ELF-1 (cell line): ENCODE results near the gene EVI5.
"Not testable (repeated sequence)": the region's sequence is repeated elsewhere in the genome, so short reads cannot be mapped to it uniquely, and the experiment has no call there.

Experiments used
- DNase-seq: peaks from one replicate; pipeline ENCODE4 v3.0.0-alpha.2; 2016; ENCODE audit warnings: low read depth, low spot score

EVI5 gene

DNA sequence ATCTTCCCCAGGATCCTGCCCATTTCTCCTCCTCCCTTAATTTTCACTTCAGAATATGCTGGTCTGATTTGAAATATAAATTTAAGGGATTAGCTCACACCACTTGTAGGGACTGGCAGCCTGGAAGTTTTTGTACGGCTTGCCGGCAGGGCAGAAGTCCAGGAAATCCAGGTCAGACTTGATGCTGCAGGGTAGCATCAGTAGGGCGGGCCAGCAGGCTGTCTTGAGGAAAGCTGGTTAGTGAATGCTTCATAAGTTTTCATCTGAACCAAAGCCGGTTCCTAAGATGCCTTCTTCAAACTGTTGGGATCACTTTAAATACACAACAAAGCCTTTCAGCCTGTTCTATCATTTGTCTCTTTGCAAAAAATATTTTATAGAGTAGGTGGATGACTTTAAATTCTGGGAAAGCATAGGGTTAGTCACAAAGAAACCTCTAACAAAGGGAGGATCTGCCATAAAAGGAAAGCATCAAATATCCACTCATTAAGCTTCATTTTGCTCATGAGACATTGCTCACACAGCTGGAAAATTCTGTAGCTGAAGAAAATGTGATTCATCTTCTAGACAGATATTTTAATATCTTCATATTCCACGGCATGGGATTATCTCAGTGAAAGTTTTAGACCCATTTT is 207.5 kb downstream of the EVI5 start:
- DNase-seq = no peak

GRCh38 chr1:92575123-92575522 is 209.8 kb downstream of the EVI5 start:
- DNase-seq = no peak

DNA sequence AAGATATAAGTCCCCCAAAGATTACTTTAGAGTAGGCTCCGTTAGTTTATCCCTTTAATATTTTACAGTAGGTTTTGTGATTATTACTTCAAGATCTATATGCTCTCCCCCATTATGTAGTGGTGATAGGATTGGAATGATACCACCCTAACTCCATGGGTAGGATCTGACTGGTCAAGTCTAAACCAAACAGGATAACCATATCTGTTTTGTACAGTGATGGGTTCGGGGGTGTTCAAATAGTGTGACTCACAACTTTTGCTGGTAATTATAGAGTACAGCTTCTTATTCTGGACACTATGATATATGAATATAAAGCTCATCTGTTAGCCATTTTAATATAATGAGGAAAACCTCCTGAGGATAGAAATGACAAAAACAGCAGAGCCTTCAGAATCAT is 212.4 kb downstream of the EVI5 start:
- no peak for DNase-seq

- no peak for DNase-seq
Observed at GRCh38 chr1:92571578-92571977, 213.3 kb downstream of the EVI5 start.

DNA sequence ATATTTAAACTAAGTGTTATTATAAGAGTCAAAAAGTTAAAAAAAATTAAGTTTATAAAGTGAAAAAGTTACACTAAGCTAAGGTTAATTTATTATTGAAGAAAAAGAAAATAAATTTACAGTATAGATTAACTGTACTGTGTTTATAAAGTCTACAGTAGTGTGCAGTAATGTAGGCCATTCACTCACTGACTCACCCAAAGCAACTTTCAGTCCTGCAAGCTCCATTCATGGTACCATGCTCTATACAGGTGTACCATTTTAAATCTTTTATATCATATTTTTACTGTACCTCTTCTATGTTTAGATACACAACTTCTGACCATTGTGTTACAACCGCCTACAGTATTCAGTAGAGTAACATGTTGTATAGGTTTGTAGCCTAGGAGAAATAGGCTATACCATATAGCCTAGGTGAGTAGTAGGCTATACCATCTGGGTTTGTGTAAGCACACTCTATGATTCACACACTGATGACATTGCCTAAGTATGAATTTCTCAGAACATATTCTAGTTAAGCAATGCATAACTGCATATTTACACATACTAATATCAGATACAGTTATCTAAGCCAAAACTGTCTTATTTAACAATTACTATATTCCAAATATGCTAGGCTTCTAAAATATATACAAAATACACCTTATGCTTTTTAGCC is 217.6 kb downstream of the EVI5 start:
- DNase-seq = no peak

- DNase-seq = no peak
Observed at GRCh38 chr1:92563457-92564216, 221.3 kb downstream of the EVI5 start.

DNA sequence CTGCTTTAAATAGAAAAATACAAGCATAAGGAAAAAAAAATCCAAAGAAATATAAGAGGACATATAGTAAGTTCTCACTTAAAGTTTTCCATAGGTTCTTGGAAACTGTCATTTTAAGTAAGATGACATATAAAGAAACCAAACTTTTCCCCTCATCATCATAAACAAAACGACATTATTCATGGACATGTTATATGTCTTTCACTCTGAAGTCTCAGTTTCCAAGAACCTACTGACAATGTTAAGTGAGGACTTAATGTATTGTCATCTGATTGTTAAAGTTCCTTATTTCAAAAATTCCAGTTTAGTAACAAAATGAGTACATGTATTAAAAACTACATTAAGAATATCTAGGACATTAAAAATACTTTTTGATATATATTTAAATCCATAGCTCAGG is 228.6 kb downstream of the EVI5 start:
- no peak for DNase-seq

DNA sequence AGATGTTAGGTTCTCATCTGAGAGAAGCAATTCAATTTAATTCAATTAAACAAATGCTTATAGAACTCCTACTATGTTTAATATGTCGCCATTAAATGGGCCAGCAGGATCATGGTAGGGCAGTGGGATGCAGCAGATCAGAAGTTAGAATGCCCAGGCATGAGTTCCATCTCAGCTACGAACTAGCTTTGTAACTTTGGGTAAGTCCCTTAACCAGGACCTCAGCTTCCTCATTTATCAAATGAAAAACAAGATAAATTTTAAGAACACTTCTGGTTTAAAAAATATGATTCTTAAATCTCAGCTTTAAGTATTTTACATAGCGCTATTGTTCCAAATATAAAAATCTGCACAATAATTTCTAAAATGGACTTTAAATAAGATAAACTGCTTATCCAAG is 230.7 kb downstream of the EVI5 start:
- DNase-seq = no peak

- DNase-seq = no peak
Observed at GRCh38 chr1:92551916-92552315, 233.0 kb downstream of the EVI5 start.

DNA sequence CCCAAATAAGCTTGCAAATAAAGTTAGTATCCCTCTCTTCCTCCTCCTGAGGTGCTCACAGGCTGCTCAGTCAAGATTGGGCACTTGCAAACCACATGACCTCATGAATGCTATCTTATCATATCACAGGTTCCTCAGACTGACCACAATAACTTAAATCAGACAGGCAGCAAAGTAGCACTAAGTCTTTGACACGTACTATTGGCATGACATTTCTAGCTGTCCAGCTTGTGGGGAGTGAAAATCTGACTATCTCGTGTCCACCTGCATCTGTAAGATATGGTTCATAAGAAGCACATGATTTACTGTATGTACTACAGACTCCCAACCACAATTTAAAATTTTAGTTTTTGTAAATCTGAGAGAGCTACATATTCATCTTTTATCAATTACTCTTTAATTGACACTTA is 240.1 kb downstream of the EVI5 start:
- DNase-seq = no peak

DNA sequence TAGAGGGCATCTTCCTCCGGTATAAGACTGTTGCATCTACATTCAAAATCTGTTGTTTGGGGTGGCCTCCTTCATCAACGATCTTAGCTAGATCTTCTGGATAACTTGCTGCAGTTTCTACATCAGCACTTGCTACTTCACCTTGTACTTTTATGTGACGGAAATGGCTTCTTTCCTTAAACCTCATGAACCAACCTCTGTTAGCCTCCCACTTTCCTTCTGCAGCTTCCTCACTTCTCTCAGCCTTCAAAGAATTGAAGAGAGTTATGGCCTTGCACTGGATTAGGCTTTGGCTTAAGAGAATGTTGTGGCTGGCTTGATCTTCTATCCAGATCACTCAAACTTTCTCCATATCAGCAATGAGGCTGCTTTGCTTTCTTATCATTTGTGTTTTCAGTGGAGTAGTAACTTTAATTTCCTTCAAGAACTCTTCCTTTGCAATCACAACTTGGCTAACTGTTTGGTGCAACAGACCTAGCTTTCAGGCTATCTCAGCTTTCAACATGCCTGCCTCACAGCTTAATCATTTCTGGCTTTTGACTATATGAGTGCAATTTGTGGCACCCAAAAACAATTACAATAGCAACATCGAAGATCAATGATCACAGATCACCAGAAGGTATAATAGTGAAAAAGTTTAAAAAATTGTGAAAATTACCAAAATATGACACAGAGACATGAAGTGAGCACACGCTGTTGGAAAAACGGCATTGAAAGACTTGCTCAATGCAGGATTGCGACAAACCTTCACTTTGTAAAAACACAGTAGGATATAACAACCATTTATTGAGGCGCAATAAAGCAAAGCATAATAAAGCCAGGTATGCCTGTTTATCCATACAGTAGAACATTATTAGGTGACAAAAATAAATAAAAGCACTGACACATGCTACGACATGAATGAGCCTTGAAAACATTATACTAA is 241.5 kb downstream of the EVI5 start:
- DNase-seq = no peak

GRCh38 chr1:92538413-92539061 is 246.4 kb downstream of the EVI5 start:
- no peak for DNase-seq

- no peak for DNase-seq
Observed at GRCh38 chr1:92538048-92538412, 246.9 kb downstream of the EVI5 start.

DNA sequence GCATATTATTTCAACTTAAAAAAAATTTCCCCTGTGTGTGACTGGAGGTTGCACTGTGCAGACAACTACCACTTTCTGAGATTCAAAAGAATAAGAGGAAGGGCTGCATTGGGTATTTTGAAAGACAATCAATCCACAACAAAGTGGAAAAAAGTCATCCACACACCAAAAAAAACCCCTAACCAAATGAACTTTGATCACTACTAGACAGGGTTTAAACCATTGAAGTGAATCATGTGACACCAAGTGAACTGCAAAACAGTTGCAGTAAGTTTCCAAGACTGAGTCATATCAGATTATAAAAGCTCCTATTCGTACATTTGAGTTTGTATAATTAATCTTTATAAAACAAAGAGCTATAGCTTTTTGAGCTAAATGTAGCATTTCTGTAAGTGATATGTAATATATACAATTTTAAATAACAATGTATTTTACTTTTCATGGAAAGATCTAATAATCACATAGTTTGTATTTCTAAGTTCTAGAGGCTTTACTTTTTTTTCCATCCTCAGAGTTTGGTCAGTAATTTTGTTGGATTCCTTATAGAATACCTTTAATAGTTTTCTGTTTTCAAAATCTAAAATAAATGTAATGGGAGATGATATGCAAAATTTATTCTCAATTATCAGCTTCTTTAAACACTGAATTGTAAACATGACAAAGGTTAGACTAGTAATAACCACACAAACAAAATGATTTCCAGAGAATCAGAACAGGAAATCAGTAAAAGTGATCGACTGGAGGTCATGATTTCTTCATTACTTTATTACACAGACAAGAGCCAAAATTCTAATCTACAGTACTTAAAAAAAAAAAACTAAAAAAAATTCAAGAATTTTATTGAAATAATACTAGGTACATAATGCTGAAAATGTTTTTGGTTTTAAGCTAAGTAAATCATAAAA is 247.7 kb downstream of the EVI5 start:
- DNase-seq = no peak

DNA sequence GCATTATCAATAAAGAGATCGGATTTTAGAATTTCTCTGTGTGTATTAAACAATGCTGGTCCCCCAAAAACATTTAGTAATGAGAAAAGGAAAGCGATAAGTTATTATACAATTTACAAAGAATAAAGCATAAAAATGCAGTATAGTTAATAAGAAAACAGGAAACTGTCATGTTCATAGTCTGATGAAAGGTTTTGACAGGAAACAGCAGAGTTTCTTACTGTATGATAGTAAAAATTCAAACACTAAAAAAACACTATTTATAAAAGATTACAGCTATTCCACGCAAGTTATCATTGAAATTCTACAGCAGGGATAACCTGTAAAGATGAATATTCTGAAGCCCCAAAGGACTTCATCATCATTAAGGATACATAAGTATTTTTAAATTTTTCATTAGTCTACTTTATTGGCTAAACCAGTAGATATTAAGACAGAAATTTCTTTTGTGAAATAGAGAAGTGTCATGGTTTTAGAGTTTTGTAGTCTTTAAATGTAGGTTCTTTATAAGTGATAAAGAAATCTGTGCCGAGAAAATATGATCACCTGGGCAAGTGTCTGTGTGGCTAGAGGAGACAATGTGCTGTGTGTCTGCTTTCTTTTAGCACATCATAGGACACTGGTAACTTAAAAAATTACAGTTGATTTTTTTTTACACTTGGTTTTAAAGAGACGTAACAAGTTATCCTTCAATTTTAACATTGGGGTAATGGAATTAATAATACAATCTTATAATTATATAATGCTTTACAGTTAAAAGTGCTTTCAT is 248.5 kb downstream of the EVI5 start:
- no peak for DNase-seq

- DNase-seq = not testable (repeated sequence)
Observed at GRCh38 chr1:92532371-92532770, 252.5 kb downstream of the EVI5 start.

- not testable (repeated sequence) for DNase-seq
Observed at GRCh38 chr1:92531939-92532338, 253.0 kb downstream of the EVI5 start.

GRCh38 chr1:92527670-92528069 is 257.2 kb downstream of the EVI5 start:
- DNase-seq = no peak

GRCh38 chr1:92524944-92525590 is 259.8 kb downstream of the EVI5 start:
- DNase-seq = not testable (repeated sequence)
